SK-N-SH treated with all-trans-retinoic acid at 6 μM for 48 hours (cell line): Measurements from ENCODE around the gene RPL39L.

Experiments
- CREB5 ChIP-seq: fragments of 250-450 bp; sonication (Bioruptor Pico); IDR thresholded peaks from 2 replicates; pipeline ENCODE4 v1.5.1; 2020; ENCODE audit warnings: low read depth, mild to moderate bottlenecking, moderate library complexity
- CSDC2 ChIP-seq: fragments of 250-450 bp; sonication (Bioruptor Pico); IDR thresholded peaks from 2 replicates; pipeline ENCODE4 v1.5.0; 2020; ENCODE audit warnings: mild to moderate bottlenecking, moderate library complexity
- ISL1 ChIP-seq: fragments of 250-450 bp; sonication (Bioruptor Pico); IDR thresholded peaks from 2 replicates; pipeline ENCODE4 v2.1.2; 2022; ENCODE audit warnings: mild to moderate bottlenecking, moderate library complexity
- PATZ1 ChIP-seq: fragments of 250-450 bp; sonication (Bioruptor Pico); IDR thresholded peaks from 2 replicates; pipeline ENCODE4 v1.8.0; 2020; ENCODE audit warnings: mild to moderate bottlenecking, moderate library complexity, borderline replicate concordance
- POU6F1 ChIP-seq: fragments of 250-450 bp; sonication (Bioruptor Pico); IDR thresholded peaks from 2 replicates; pipeline ENCODE4 v1.8.0; 2021; ENCODE audit warnings: low read depth, mild to moderate bottlenecking, moderate library complexity, borderline replicate concordance
- TSHZ2 ChIP-seq: fragments of 250-450 bp; sonication (Bioruptor Pico); IDR thresholded peaks from 2 replicates; pipeline ENCODE4 v1.5.0; 2020; ENCODE audit warnings: mild to moderate bottlenecking, moderate library complexity
- ZFP3 ChIP-seq: fragments of 250-450 bp; sonication (Bioruptor Pico); IDR thresholded peaks from 2 replicates; pipeline ENCODE4 v1.5.0; 2020; ENCODE audit warnings: mild to moderate bottlenecking, moderate library complexity
- ZFP30 ChIP-seq: fragments of 450-650 bp; formaldehyde crosslinking; IDR thresholded peaks from 2 replicates; pipeline ENCODE4 v1.5.0; 2022; ENCODE audit warnings: mild to moderate bottlenecking, moderate library complexity
- ZNF565 ChIP-seq: fragments of 450-650 bp; formaldehyde crosslinking; conservative IDR thresholded peaks from 2 replicates; pipeline ENCODE4 v1.5.0; 2020; ENCODE audit warnings: low read depth, mild to moderate bottlenecking, moderate library complexity
- TF ChIP-seq, protein P1 (sequence below): fragments of 250-450 bp; sonication (Bioruptor Pico); IDR thresholded peaks from 2 replicates; pipeline ENCODE4 v1.5.1; 2021; ENCODE audit warnings: mild to moderate bottlenecking, moderate library complexity

DNA sequence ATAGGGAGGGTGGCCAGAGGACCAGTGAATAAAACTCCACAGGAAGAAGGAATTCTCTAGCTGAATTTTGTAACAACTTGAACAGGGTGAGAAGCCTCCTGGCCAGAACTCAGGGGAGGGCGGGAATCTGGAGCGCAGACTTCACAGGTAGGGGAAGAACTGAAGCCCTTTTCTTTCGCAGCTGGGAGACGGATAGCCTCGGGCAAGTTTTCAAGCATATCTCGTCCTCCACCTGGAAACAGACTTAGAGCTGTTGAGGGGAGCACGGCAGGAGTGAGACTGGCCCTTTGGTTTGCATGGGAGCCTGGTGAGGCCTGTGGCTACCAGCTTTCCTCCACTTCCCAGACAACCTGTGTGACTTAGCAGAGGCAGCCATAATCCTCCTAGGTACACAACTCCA lies 10.9 kb upstream of the RPL39L start:
- TF ChIP-seq, protein P1, sequence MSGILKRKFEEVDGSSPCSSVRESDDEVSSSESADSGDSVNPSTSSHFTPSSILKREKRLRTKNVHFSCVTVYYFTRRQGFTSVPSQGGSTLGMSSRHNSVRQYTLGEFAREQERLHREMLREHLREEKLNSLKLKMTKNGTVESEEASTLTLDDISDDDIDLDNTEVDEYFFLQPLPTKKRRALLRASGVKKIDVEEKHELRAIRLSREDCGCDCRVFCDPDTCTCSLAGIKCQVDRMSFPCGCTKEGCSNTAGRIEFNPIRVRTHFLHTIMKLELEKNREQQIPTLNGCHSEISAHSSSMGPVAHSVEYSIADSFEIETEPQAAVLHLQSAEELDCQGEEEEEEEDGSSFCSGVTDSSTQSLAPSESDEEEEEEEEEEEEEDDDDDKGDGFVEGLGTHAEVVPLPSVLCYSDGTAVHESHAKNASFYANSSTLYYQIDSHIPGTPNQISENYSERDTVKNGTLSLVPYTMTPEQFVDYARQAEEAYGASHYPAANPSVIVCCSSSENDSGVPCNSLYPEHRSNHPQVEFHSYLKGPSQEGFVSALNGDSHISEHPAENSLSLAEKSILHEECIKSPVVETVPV: no peak
- TF ChIP-seq TSHZ2 (CRISPR knock-in tag): no peak
- TF ChIP-seq ZNF565: no peak
- no peak for TF ChIP-seq POU6F1 (CRISPR knock-in tag)
- TF ChIP-seq CREB5: no peak
- no peak for TF ChIP-seq ZFP30 (CRISPR knock-in tag)
- no peak for TF ChIP-seq ISL1 (CRISPR knock-in tag)
- TF ChIP-seq ZFP3 (CRISPR knock-in tag): no peak
- TF ChIP-seq CSDC2 (CRISPR knock-in tag): no peak
- no peak for TF ChIP-seq PATZ1 (CRISPR knock-in tag)
